22Rv1 (cell line): ENCODE results near the gene PTPRM.

ENCODE experiments used
- CTCF ChIP-seq: fragments of 450-650 bp; IDR thresholded peaks from 2 replicates; pipeline ENCODE4 v1.5.1; 2017; ENCODE audit warnings: mild to moderate bottlenecking
- ZFX ChIP-seq: fragments of 450-650 bp; IDR thresholded peaks from 2 replicates; pipeline ENCODE4 v1.6.1; 2017; ENCODE audit warnings: antibody characterized with exemption, borderline replicate concordance

GRCh38 chr18:7657937-7658336 is 90.8 kb downstream of the PTPRM start:
- TF ChIP-seq CTCF: no peak
- TF ChIP-seq ZFX: no peak
